HL-60 (cell line): ENCODE measurements around the gene NR3C2.

Experiments
- DNase-seq, 2 experiments: peaks; one replicate each; pipeline ENCODE4 v3.0.0-alpha.2; 2010 to 2020; ENCODE audit warnings: low read depth in 1 of 2, low spot score in 1 of 2
- H3K27ac ChIP-seq: fragments of 250-450 bp; sonication (Bioruptor Pico); replicated peaks from 2 replicates; pipeline ENCODE4 v1.5.1; 2020; ENCODE audit warnings: mild to moderate bottlenecking, moderate library complexity
- H3K27me3 ChIP-seq: fragments of 250-450 bp; sonication (Bioruptor Pico); 2 replicates; pipeline ENCODE4 v1.5.1; 2021; ENCODE audit warnings: mild to moderate bottlenecking, moderate library complexity; ENCODE audit not compliant: insufficient read depth, poor library complexity, severe bottlenecking
- H3K4me3 ChIP-seq: replicated peaks from 2 replicates; pipeline ENCODE4 v1.5.1; 2011; ENCODE audit warnings: mild to moderate bottlenecking, control low read depth, low read length; ENCODE audit not compliant: insufficient read depth
- CTCF ChIP-seq: IDR thresholded peaks from one replicate; pipeline ENCODE4 v1.5.1; 2011; ENCODE audit warnings: low read length, control low read depth, inconsistent platforms; ENCODE audit not compliant: insufficient read depth
- GABPA ChIP-seq: IDR thresholded peaks from 2 replicates; pipeline ENCODE4 v1.6.1; 2012; ENCODE audit warnings: low read depth
- POLR2AphosphoS5 ChIP-seq: IDR thresholded peaks from 2 replicates; pipeline ENCODE4 v1.6.1; 2012; ENCODE audit warnings: low read depth
- REST ChIP-seq: IDR thresholded peaks from 2 replicates; pipeline ENCODE4 v1.6.1; 2012; ENCODE audit warnings: low read depth; ENCODE audit not compliant: insufficient replicate concordance
- SPI1 ChIP-seq: IDR thresholded peaks from 2 replicates; pipeline ENCODE4 v1.6.1; 2012; ENCODE audit warnings: low read depth, mild to moderate bottlenecking, borderline replicate concordance

NR3C2 gene

DNA sequence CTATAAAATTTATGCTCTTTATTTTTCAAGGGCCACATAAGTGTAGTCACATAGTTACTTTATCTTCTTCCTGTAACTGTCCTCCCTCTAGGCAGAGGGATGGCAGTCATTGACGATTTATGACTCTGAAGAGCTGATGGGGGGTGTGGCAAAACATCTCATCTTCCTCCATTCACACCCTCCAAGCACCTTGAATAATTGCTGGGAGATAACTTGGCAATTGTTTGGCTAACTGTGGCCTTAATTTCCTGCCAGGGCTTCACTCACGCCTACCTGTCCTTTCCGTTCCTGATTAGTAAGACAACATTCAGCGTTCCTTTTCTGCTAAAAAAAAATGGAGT is 381.1 kb downstream of the NR3C2 start:
- H3K4me3 ChIP-seq, result no peak overlapping the region
- no peak overlapping the region for H3K27ac ChIP-seq
- TF ChIP-seq CTCF (no peak), SPI1 (no peak), POLR2AphosphoS5 (no peak), GABPA (no peak)
- H3K27me3 ChIP-seq, result no peaks in the 10 kb centered on the region
- DNase-seq, result no peak

DNA sequence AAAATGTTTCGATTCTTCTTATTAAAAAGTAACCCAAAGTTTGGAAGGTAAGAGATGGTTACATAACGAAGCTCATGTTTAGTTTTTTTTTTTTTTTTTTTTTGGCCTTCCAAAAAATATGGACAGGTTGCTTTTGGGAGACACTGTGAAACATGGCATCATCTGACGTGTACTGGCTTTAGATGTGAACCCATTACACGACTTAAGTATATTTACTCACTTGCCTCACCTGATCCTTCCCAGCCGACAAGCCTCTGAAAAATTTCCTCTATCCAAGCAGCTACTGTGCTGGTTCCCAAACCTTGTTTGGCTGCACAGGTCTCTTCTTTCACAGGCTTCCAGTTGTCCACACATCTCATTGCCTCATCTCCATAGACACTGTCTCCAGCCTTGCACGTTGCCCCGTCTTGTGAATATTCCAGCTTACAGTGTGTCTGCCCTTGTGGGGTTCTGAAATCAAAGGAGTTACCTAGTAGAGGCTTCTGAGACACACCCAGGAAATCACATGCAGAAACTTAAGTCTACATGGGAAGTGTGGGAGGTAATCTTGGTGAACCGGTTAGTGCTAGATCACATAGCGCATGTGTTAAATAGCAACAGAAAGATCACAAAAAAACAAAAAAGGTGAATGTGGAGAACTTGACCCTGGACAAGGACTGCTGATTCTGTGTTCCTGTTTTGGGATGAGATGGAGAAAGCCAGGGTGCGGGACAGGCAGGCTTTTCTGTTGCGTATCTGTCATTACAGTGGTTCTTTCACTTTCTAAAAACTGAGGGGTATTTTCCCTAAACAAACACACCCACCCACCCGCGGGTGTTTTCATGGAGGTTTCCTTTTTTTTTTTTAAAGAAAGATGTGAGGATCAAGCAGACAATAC is 381.7 kb downstream of the NR3C2 start:
- Histone ChIP-seq H3K27me3 (no peaks in the 10 kb centered on the region), H3K27ac (no peak overlapping the region), H3K4me3 (no peak overlapping the region)
- TF ChIP-seq CTCF (no peak), GABPA (no peak)
- no peak for DNase-seq

GRCh38 chr4:148059617-148060180 is 382.5 kb downstream of the NR3C2 start:
- no peak for DNase-seq
- Histone ChIP-seq H3K27ac (no peak overlapping the region), H3K27me3 (no peaks in the 10 kb centered on the region), H3K4me3 (no peak overlapping the region)
- TF ChIP-seq CTCF (no peak), POLR2AphosphoS5 (no peak), SPI1 (no peak), GABPA (no peak), REST (no peak)

- no peak overlapping the region for H3K4me3 ChIP-seq
- no peak overlapping the region for H3K27ac ChIP-seq
- TF ChIP-seq SPI1 (no peak), GABPA (no peak), POLR2AphosphoS5 (no peak), CTCF (no peak), REST (no peak)
- no peak for DNase-seq
- no peaks in the 10 kb centered on the region for H3K27me3 ChIP-seq
Observed at GRCh38 chr4:148057984-148058859, 384.0 kb downstream of the NR3C2 start.
